ENCODE data around the gene PPP2CA.
A peak's percentile ranks its signal among the peaks of the same experiment; 100 is the strongest.

Gene PPP2CA

GRCh38 chr5:134151723-134152122, 74.2 kb downstream of the PPP2CA start:
- TF ChIP-seq, protein P1, sequence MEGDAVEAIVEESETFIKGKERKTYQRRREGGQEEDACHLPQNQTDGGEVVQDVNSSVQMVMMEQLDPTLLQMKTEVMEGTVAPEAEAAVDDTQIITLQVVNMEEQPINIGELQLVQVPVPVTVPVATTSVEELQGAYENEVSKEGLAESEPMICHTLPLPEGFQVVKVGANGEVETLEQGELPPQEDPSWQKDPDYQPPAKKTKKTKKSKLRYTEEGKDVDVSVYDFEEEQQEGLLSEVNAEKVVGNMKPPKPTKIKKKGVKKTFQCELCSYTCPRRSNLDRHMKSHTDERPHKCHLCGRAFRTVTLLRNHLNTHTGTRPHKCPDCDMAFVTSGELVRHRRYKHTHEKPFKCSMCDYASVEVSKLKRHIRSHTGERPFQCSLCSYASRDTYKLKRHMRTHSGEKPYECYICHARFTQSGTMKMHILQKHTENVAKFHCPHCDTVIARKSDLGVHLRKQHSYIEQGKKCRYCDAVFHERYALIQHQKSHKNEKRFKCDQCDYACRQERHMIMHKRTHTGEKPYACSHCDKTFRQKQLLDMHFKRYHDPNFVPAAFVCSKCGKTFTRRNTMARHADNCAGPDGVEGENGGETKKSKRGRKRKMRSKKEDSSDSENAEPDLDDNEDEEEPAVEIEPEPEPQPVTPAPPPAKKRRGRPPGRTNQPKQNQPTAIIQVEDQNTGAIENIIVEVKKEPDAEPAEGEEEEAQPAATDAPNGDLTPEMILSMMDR (IDR thresholded peaks at IDR 0.05), result no peak
- no peak overlapping the region for H3K4me3 ChIP-seq
- no peak for DNase-seq (ENCODE audit: low spot score)
- no peak overlapping the region for H3K27ac ChIP-seq

GRCh38 chr5:134149571-134150303, 76.1 kb downstream of the PPP2CA start:
- TF ChIP-seq, protein P1 (IDR thresholded peaks at IDR 0.05), result no peak
- DNase-seq (ENCODE audit: low spot score), result no peak
- H3K27ac ChIP-seq, result no peak overlapping the region
- no peak overlapping the region for H3K4me3 ChIP-seq

- no peak for DNase-seq (ENCODE audit: low spot score)
- Histone ChIP-seq H3K27ac (no peak overlapping the region), H3K4me3 (no peak overlapping the region)
- TF ChIP-seq, protein P1 (IDR thresholded peaks at IDR 0.05), result no peak
Observed at GRCh38 chr5:134148986-134149539, 76.8 kb downstream of the PPP2CA start.

DNA sequence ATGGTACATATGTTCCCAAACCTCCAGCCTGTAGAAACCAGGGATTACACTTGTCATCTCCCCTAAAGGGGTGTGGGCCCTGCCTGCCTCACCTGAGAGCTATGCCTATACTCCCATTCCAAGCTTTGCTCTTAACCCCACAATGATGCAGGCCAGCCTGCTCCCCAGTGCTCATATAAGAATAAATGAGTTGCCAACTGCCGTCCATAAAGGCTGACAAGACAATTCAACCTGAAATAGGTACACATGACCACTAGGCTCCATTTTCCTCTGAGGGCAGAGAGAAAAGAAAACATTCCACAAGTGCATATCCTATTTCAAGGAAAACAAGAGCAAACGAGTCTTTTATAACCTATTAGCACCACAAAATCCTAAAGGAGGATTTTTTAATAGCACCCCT, 77.6 kb downstream of the PPP2CA start:
- H3K27ac ChIP-seq, result no peak overlapping the region

DNA sequence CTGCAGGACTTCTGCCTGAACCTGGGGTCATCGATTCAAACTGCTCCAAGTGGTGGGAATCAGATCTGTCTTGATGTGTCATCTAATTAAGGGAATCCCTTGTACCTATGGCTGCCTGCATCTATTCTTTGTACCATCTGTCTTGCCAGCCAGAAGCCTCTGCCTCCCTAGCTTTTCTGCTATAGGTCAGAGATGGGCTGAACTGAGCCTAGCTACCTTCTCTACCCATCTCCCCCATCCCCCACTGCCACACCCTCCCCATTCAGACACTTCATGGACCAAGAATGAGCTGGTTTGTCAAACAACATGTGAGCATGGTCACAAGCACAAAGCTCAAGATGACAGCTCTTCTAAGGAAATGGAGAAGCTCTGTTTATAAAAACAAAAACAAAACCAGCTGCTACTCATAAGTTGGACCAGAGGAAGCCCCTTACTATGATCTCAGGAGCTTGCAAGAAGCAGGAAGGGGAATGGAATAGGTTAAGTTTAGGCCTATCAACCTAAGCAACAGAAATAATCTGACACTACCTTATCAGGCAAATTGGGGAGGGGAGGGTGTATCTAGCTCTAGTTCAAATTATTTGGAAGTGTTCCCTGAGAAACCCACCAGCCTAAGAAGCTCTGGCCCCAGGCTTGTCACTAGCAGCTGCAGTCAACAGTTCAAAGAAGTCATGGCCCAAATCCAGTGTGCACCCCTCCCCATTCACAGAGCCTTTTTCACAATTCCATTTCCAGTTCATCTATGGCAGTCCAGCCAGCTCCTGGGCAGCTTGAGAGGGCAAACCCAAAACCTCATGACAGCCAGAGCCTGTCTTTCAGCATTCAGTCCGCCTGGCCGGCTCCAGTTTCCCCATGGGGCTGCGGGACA, 79.0 kb downstream of the PPP2CA start:
- no peak for DNase-seq (ENCODE audit: low spot score)
- TF ChIP-seq, protein P1 (IDR thresholded peaks at IDR 0.05), result no peak
- Histone ChIP-seq H3K4me3 (no peak overlapping the region), H3K27ac (no peak overlapping the region)

More for the DNA sequence above, 77.6 kb downstream of the PPP2CA start:
- TF ChIP-seq, protein P1 (IDR thresholded peaks at IDR 0.05), result no peak
- no peak for DNase-seq (ENCODE audit: low spot score)
- no peak overlapping the region for H3K4me3 ChIP-seq

DNA sequence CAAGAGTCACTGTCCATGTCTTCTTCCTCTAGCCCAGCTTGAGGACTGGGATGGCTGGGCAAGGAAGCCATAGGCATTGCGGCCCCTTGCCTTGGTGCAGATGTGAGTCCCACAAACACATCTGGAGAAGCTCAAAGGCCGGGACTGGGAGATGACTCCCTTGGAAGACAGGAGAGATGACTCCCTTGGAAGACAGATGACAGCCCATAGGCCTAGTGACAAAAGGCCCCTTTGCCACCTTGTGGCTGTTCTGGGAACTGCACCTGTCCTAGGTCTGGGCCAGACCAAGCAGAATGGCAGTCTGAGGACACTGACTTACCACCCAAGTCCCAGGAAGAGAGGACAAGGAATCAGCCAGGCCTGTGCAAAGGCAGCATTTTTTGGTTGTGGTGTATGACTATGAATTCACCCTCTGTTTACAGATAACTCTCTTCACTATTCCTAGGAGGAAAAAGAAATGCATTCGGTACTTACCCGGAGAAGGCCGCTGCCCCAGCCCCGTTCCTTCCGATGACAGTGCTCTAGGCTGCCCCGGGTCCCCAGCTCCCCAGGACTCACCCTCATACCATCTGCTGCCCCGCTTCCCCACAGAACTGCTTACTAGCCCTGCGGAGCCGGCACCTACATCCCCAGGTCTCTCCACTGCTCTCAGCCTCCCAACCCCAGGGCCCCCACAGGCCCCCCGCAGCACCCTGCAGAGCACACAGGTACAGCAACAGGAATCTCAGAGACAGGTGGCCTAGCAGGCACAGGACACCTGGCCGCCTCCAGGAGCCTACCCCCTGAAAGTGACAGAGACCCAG, 79.9 kb downstream of the PPP2CA start:
- TF ChIP-seq, protein P1 (IDR thresholded peaks at IDR 0.05), result peak; percentile 91
- DNase-seq (ENCODE audit: low spot score), result no peak
- no peak overlapping the region for H3K27ac ChIP-seq
- H3K4me3 ChIP-seq, result no peak overlapping the region
